Keratinocyte (primary cell): ENCODE results near the gene IGSF9. TPM values are rescaled to one million over a fixed set of nuclear protein-coding genes. Genes with fewer than 3 reads are reported as not detected.

ENCODE experiments used
- DNase-seq: peaks from one replicate; pipeline ENCODE4 v3.0.0-alpha.2; 2011; ENCODE audit warnings: low read depth, missing footprints, low spot score
- FAIRE-seq: peaks from 2 replicates; lab custom pipeline; 2011; peaks lifted over from hg19 to GRCh38; lab: Jason Lieb, UNC
- H2AFZ ChIP-seq: 2 replicates; pipeline ENCODE4 v1.6.0; 2012; ENCODE audit warnings: low read length, control low read depth, inconsistent platforms; ENCODE audit not compliant: control insufficient read depth
- H3K27ac ChIP-seq: 2 replicates; pipeline ENCODE4 v1.5.1; 2011; ENCODE audit warnings: low read length; ENCODE audit not compliant: control insufficient read depth, insufficient read depth
- H3K27me3 ChIP-seq: 3 replicates; pipeline ENCODE4 v1.6.0; 2011; ENCODE audit warnings: low read length; ENCODE audit not compliant: control insufficient read depth, insufficient read depth; ENCODE audit errors: extremely low read depth
- H3K36me3 ChIP-seq, 2 experiments: 2 replicates in 1 of 2; 3 replicates in 1 of 2; pipeline ENCODE4 v1.5.1; 2011; ENCODE audit warnings: low read length in 2 of 2, mild to moderate bottlenecking in 1 of 2; ENCODE audit not compliant: control insufficient read depth in 2 of 2, insufficient read depth in 2 of 2; ENCODE audit errors: extremely low read depth in 1 of 2
- H3K4me1 ChIP-seq: 3 replicates; pipeline ENCODE4 v1.5.1; 2011; ENCODE audit warnings: low read length; ENCODE audit not compliant: control insufficient read depth, insufficient read depth; ENCODE audit errors: extremely low read depth
- H3K4me2 ChIP-seq: 3 replicates; pipeline ENCODE4 v1.6.0; 2011; ENCODE audit warnings: low read depth, low read length; ENCODE audit not compliant: control insufficient read depth, insufficient read depth; ENCODE audit errors: extremely low read depth
- H3K4me3 ChIP-seq, 3 experiments: fragments of 200-600 bp in 1 of 3; sonication (generic) in 1 of 3; 2 replicates in 2 of 3; 3 replicates in 1 of 3; pipeline ENCODE4 v1.5.1; 2011 to 2016; ENCODE audit warnings: low read length in 3 of 3, mild to moderate bottlenecking in 3 of 3, control low read depth in 2 of 3, inconsistent platforms in 1 of 3, low read depth in 1 of 3, mixed read lengths in 1 of 3, mixed run types in 1 of 3, moderate library complexity in 1 of 3; ENCODE audit not compliant: control insufficient read depth in 2 of 3, insufficient read depth in 2 of 3; ENCODE audit errors: extremely low read depth in 1 of 3
- H3K79me2 ChIP-seq: 2 replicates; pipeline ENCODE4 v1.6.0; 2012; ENCODE audit warnings: low read length; ENCODE audit not compliant: control insufficient read depth, insufficient read depth
- H3K9ac ChIP-seq: 3 replicates; pipeline ENCODE4 v1.6.0; 2011; ENCODE audit warnings: low read length; ENCODE audit not compliant: control insufficient read depth, insufficient read depth; ENCODE audit errors: extremely low read depth
- H3K9me1 ChIP-seq: 3 replicates; pipeline ENCODE4 v1.6.0; 2011; ENCODE audit warnings: low read length; ENCODE audit not compliant: control insufficient read depth, insufficient read depth; ENCODE audit errors: extremely low read depth
- H3K9me3 ChIP-seq: 2 replicates; pipeline ENCODE4 v1.5.1; 2012; ENCODE audit warnings: low read depth, low read length; ENCODE audit not compliant: control insufficient read depth
- H4K20me1 ChIP-seq: 3 replicates; pipeline ENCODE4 v1.6.0; 2011; ENCODE audit warnings: low read length; ENCODE audit not compliant: control insufficient read depth, insufficient read depth; ENCODE audit errors: extremely low read depth
- EZH2 ChIP-seq: IDR thresholded peaks from one replicate; pipeline ENCODE4 v1.6.1; 2012; ENCODE audit warnings: inconsistent platforms, mild to moderate bottlenecking, low read length, moderate library complexity
- dilution Hi-C: fragments of 300-500 bp; cut with MboI; formaldehyde crosslinking; loops from one replicate; pipeline ENCODE4 v1.7.0; 2020; ENCODE audit warnings: low sequenced_read_pairs; ENCODE audit not compliant: extremely low pct_ligation_motif_present
- polyA plus RNA-seq, 5 experiments: library from polyadenylated mRNA; depleted of rRNA in 3 of 5; stranded (reverse) in 3 of 5; stranded (forward) in 1 of 5; unstranded in 1 of 5; fragments of >200 nt; gene quantifications; 1 replicate in 1 of 5; 2 replicates in 3 of 5; 3 replicates in 1 of 5; pipeline versions ENCODE4 v1.2.1 to v1.2.3, GENCODE V29; 2011 to 2012; ENCODE audit warnings: missing spikeins in 2 of 5, low read depth in 1 of 5, low replicate concordance in 1 of 5
- small RNA-seq, 3 experiments: library from RNA; depleted of rRNA; stranded (forward); fragments of <200 nt; gene quantifications; one replicate each; pipeline ENCODE3, GENCODE V24; 2012; ENCODE audit warnings: low read depth in 3 of 3, low replicate concordance in 1 of 3; ENCODE audit not compliant: insufficient read length in 3 of 3
- TF ChIP-seq, protein P1 (sequence below), 3 experiments: IDR thresholded peaks in 1 of 3; conservative IDR thresholded peaks in 1 of 3; optimal IDR thresholded peaks in 1 of 3; 2 replicates in 2 of 3; 3 replicates in 1 of 3; pipeline versions ENCODE3 to v1.5.1; 2011; ENCODE audit warnings: low read length in 3 of 3, mild to moderate bottlenecking in 3 of 3, moderate library complexity in 2 of 3, control low read depth in 1 of 3, inconsistent platforms in 1 of 3; ENCODE audit not compliant: insufficient read depth in 2 of 3; ENCODE audit errors: extremely low read depth in 1 of 3

Gene IGSF9
- polyA plus RNA-seq, 1 donor (not counting 4 experiments of a cell fraction or from before 2014, with no cell fraction given): 4.2 TPM

DNA sequence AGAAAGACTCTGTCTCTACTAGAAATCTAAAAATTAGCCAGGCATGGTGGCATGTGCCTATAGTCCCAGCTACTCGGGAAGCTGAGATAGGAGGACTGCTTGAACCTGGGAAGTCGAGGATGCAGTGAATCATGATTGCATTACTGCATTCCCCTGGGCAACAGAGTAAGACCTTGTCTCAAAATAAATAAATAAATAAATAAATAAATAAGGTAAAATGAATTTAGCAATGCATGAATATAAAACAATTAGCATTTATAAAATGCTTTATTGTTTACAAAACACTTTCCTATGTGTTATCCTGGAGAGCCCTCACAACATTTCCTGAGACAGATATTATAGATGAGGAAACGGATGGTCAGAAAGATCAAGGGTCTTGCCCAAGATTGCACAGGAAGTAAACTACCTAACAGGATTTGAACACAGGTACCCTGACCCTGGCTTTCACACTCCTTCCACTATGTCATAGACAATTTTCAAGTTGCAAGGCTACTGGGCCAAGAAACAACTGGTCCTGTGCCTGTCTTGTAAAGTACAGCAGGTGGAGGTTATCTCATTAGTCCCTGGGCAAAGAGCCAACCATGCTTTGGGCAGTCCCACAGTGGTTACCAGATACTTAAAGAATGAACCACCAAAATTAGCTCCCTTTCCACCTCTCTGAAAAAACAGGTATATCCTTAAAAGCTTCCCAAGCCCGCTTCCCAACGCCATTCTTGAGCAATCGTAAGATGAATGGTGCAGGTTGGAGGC is 67.5 kb downstream of the IGSF9 start:
- Histone ChIP-seq H4K20me1 (no peaks in the 10 kb centered on the region), H3K27me3 (no peaks in the 10 kb centered on the region), H3K36me3 (no peaks in the 10 kb centered on the region), H2AFZ (no peak overlapping the region), H3K9me3 (no peaks in the 10 kb centered on the region), H3K4me3 (no peak overlapping the region), H3K4me1 (peaks cover 43% of the 10 kb centered on the region), H3K4me2 (no peak overlapping the region), H3K79me2 (no peaks in the 10 kb centered on the region), H3K27ac (no peak overlapping the region), H3K9ac (no peak overlapping the region), H3K9me1 (no peaks in the 10 kb centered on the region)
- dilution Hi-C loops: no loop called here
- DNase-seq (no peak), FAIRE-seq (no peak)
- TF ChIP-seq, protein P1, sequence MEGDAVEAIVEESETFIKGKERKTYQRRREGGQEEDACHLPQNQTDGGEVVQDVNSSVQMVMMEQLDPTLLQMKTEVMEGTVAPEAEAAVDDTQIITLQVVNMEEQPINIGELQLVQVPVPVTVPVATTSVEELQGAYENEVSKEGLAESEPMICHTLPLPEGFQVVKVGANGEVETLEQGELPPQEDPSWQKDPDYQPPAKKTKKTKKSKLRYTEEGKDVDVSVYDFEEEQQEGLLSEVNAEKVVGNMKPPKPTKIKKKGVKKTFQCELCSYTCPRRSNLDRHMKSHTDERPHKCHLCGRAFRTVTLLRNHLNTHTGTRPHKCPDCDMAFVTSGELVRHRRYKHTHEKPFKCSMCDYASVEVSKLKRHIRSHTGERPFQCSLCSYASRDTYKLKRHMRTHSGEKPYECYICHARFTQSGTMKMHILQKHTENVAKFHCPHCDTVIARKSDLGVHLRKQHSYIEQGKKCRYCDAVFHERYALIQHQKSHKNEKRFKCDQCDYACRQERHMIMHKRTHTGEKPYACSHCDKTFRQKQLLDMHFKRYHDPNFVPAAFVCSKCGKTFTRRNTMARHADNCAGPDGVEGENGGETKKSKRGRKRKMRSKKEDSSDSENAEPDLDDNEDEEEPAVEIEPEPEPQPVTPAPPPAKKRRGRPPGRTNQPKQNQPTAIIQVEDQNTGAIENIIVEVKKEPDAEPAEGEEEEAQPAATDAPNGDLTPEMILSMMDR (optimal IDR thresholded peaks at IDR 0.05 in 1 of 3, IDR thresholded peaks at IDR 0.05 in 1 of 3, conservative IDR thresholded peaks at IDR 0.05 in 1 of 3; ENCODE audit: extremely low read depth in 1 of 3, insufficient read depth in 2 of 3, low read length in 3 of 3): no peak
- no peak for TF ChIP-seq EZH2

Small RNA genes within 50 kb of the gene (small RNA-seq; reads per million reads assigned to genes)
- gene MIR4259: 0 reads per million in 3 experiments

Other genes with a start within 250 kb of the IGSF9 start
- not detected in 3 replicates for gene CRP, start 231.0 kb downstream of the IGSF9 start, polyA plus RNA-seq
- 23.8 to 44.6 TPM (median 35.0 TPM) in 3 replicates for gene DUSP23, start 164.7 kb downstream of the IGSF9 start, polyA plus RNA-seq
- not detected in 3 replicates for gene FCRL6, start 143.3 kb downstream of the IGSF9 start, polyA plus RNA-seq
- gene SLAMF8, start 118.7 kb downstream of the IGSF9 start, polyA plus RNA-seq: not detected in 3 replicates
- gene VSIG8, start 83.0 kb downstream of the IGSF9 start, polyA plus RNA-seq: 0.48 to 1.5 TPM (median 0.56 TPM) in 3 replicates
- gene CFAP45, start 45.4 kb downstream of the IGSF9 start, polyA plus RNA-seq: 0.82 to 3.0 TPM (median 2.3 TPM) in 3 replicates
- gene TAGLN2, start 20.1 kb downstream of the IGSF9 start, polyA plus RNA-seq: 678 to 787 TPM (median 709 TPM) in 3 replicates
- gene SLAMF9, start 8.6 kb upstream of the IGSF9 start, polyA plus RNA-seq: 0.31 to 0.57 TPM (median 0.41 TPM) in 3 replicates
- 1.9 to 3.1 TPM (median 3.1 TPM) in 3 replicates for gene PIGM, start 86.4 kb upstream of the IGSF9 start, polyA plus RNA-seq
- not detected in 3 replicates for gene KCNJ10, start 124.5 kb upstream of the IGSF9 start, polyA plus RNA-seq
- gene KCNJ9, start 135.9 kb upstream of the IGSF9 start, polyA plus RNA-seq: not detected in 3 replicates
- gene IGSF8, start 153.0 kb upstream of the IGSF9 start, polyA plus RNA-seq: 16.5 to 32.6 TPM (median 20.6 TPM) in 3 replicates
- gene ATP1A2, start 170.1 kb upstream of the IGSF9 start, polyA plus RNA-seq: 0.01 to 0.06 TPM in 2 of 3 replicates, not detected in the other
- not detected in 3 replicates for gene ATP1A4, start 206.0 kb upstream of the IGSF9 start, polyA plus RNA-seq
- gene CASQ1, start 245.0 kb upstream of the IGSF9 start, polyA plus RNA-seq: not detected in 3 replicates